K562 (cell line): Measurements from ENCODE around the gene PRKRIP1. TPM values are rescaled to one million over a fixed set of nuclear protein-coding genes. Genes with fewer than 3 reads are reported as not detected.

Experiments used
- ATF7 ChIP-seq: fragments of 450-650 bp; IDR thresholded peaks from 2 replicates; pipeline ENCODE4 v1.7.1; 2014; ENCODE audit warnings: mild to moderate bottlenecking, moderate library complexity
- MGA ChIP-seq: fragments of 450-650 bp; IDR thresholded peaks from 2 replicates; pipeline ENCODE4 v1.6.1; 2016; ENCODE audit warnings: mild to moderate bottlenecking, moderate library complexity
- MITF ChIP-seq: IDR thresholded peaks from 2 replicates; pipeline ENCODE4 v1.6.1; 2014; ENCODE audit warnings: antibody characterized with exemption
- PPARD ChIP-seq: fragments of 250-450 bp; sonication (Bioruptor Pico); IDR thresholded peaks from 2 replicates; pipeline ENCODE4 v1.8.0; 2022; ENCODE audit warnings: inconsistent platforms, mild to moderate bottlenecking, moderate library complexity
- RBM15 ChIP-seq: fragments of 200-400 bp; formaldehyde crosslinking; IDR thresholded peaks from 2 replicates; pipeline ENCODE4 v1.6.1; 2018; ENCODE audit warnings: mild to moderate bottlenecking, low read length, moderate library complexity; ENCODE audit not compliant: insufficient read depth
- RBM22 ChIP-seq: fragments of 200-400 bp; formaldehyde crosslinking; IDR thresholded peaks from 2 replicates; pipeline ENCODE4 v1.6.1; 2018; ENCODE audit warnings: low read length, low read depth; ENCODE audit not compliant: poor library complexity, severe bottlenecking
- TFAM ChIP-seq: fragments of 250-450 bp; sonication (Bioruptor Pico); conservative IDR thresholded peaks from 2 replicates; pipeline ENCODE4 v1.5.0; 2021; ENCODE audit warnings: mild to moderate bottlenecking, moderate library complexity
- THAP7 ChIP-seq: fragments of 250-450 bp; sonication (Bioruptor Pico); IDR thresholded peaks from 2 replicates; pipeline ENCODE4 v1.5.0; 2021
- VEZF1 ChIP-seq: fragments of 200-800 bp; sonication (Bioruptor generic); IDR thresholded peaks from 2 replicates; pipeline ENCODE4 v1.6.1; 2017; ENCODE audit warnings: missing genetic modification characterization, missing compliant biosample characterization
- ZNF197 ChIP-seq: fragments of 200-800 bp; sonication (Bioruptor generic); IDR thresholded peaks from 2 replicates; pipeline ENCODE4 v1.6.1; 2016; ENCODE audit warnings: low read depth, missing genetic modification characterization, missing compliant biosample characterization
- polyA plus RNA-seq, 8 experiments: library from polyadenylated mRNA; depleted of rRNA in 4 of 8; stranded (reverse) in 5 of 8; unstranded in 3 of 8; fragments of >200 nt; fragmentation: Nextera tagmentation in 2 of 8; fragmentation: Illumina TruSeq in 1 of 8; extraction: Ambion mirVana in 2 of 8; extraction: Trizol in 1 of 8; gene quantifications; 2 replicates each; pipeline versions ENCODE4 v1.2.1 to v1.2.3, GENCODE V29; 2011 to 2014; ENCODE audit warnings: inconsistent platforms in 1 of 8, missing spikeins in 1 of 8
- total RNA-seq, 7 experiments: library from RNA; depleted of rRNA in 6 of 7; stranded (reverse); fragments of >200 nt in 6 of 7; fragmentation: Illumina TruSeq in 2 of 7; extraction: Trizol in 2 of 7; gene quantifications; 2 replicates each; pipeline versions ENCODE4 v1.2.1 to v1.2.3, GENCODE V29; 2011 to 2021; ENCODE audit warnings: low replicate concordance in 1 of 7

PRKRIP1 gene
- total and polyA plus RNA-seq, 9 of the 15 experiments (the other 6 are each of a cell fraction or from before 2014, with no cell fraction given) = 14.9 to 52.1 (median 19.8) TPM

- TF ChIP-seq MITF (no peak), TFAM (CRISPR knock-in tag) (no peak), PPARD (CRISPR knock-in tag) (no peak), ZNF197 (CRISPR knock-in tag) (no peak), ATF7 (no peak), THAP7 (peak; percentile 60; the same call in 1 of the 2 replicates), RBM15 (no peak), RBM22 (no peak), MGA (no peak), VEZF1 (no peak)
Measured at GRCh38 chr7:102463841-102464576, 67.8 kb downstream of the PRKRIP1 start (continued).
